OCI-LY1 (cell line): ENCODE data around the gene CTTNBP2NL.

Source experiments
- CTCF ChIP-seq: fragments of 200-600 bp; sonication (generic), shearing (Covaris generic); IDR thresholded peaks from 2 replicates; pipeline ENCODE4 v1.5.1; 2017; ENCODE audit warnings: mild to moderate bottlenecking, antibody characterized with exemption, low read length, moderate library complexity, mixed read lengths
- EZH2 ChIP-seq: fragments of 200-600 bp; sonication (generic), shearing (Covaris generic); IDR thresholded peaks from 2 replicates; pipeline ENCODE4 v1.8.0; 2017; ENCODE audit warnings: borderline replicate concordance, mixed run types, mild to moderate bottlenecking, antibody characterized with exemption, low read length, moderate library complexity, mixed read lengths

GRCh38 chr1:112464501-112464900 lies 68.5 kb downstream of the CTTNBP2NL start:
- no peak for TF ChIP-seq CTCF
- no peak for TF ChIP-seq EZH2
